Measurements from ENCODE around the gene SLC9A9.

GRCh38 chr3:143835312-143835711 is 13.0 kb downstream of the SLC9A9 start:
- TF ChIP-seq CTCF (IDR thresholded peaks at IDR 0.05; ENCODE audit: borderline replicate concordance, extremely low read depth, low read length, poor library complexity, severe bottlenecking): no peak
- no peak for TF ChIP-seq EZH2 (IDR thresholded peaks at IDR 0.05; ENCODE audit: borderline replicate concordance, low read depth, low read length, severe bottlenecking)

Data from DND-41 (cell line).